ENCODE results near the gene SPECC1. TPM values are rescaled to one million over a fixed set of nuclear protein-coding genes. Genes with fewer than 3 reads are reported as not detected.

The SPECC1 gene
- total RNA-seq, 1 experiment from 2014 or later, result 43.5 TPM

GRCh38 chr17:20123209-20123608 lies 114.0 kb downstream of the SPECC1 start:
- DNase-seq (ENCODE audit: low read depth, low spot score), result no peak
- ChIA-PET RAD21 (ENCODE audit: low non-redundant PET in 1 of 2, low total read pairs in 2 of 2, uncharacterized antibody in 2 of 2, unreplicated experiment in 2 of 2) (no interaction called here), CTCF (no interaction called here), POLR2A (no interaction called here)
- H3K4me1 ChIP-seq (ENCODE audit: control insufficient read depth in 1 of 2, insufficient read depth in 2 of 2, low read length in 2 of 2), result peaks cover 3 to 5% of the 10 kb centered on the region in 2 experiments; a peak in 2 of 4 replicates
- no peak overlapping the region for H3K27ac ChIP-seq (ENCODE audit: low read depth, low read length)
- intact Hi-C loops (cut with micrococcal nuclease), result no loop called here
- no peaks in the 10 kb centered on the region for H3K9me2 ChIP-seq (ENCODE audit: insufficient read depth)
- H3K27me3 ChIP-seq (ENCODE audit: insufficient read depth, low read length), result no peaks in the 10 kb centered on the region
- no peak for ATAC-seq
- H3K9ac ChIP-seq (ENCODE audit: low read length), result no peak overlapping the region
- TF ChIP-seq RAD21 (IDR thresholded peaks at IDR 0.05; ENCODE audit: low read depth) (no peak), EZH2 (IDR thresholded peaks at IDR 0.05) (no peak), SRF (IDR thresholded peaks at IDR 0.05; ENCODE audit: low read depth) (no peak), ZNF274 (IDR thresholded peaks at IDR 0.05; ENCODE audit: low read depth, low read length) (no peak), CBX3 (IDR thresholded peaks at IDR 0.05; ENCODE audit: low read depth) (no peak), TCF7L2 (IDR thresholded peaks at IDR 0.05; ENCODE audit: borderline replicate concordance, extremely low read depth, insufficient read depth, insufficient read length) (no peak), CTCF (IDR thresholded peaks at IDR 0.05 in 2 of 3, conservative IDR thresholded peaks at IDR 0.05 in 1 of 3; ENCODE audit: borderline replicate concordance in 1 of 3, insufficient read depth in 1 of 3, low read depth in 2 of 3, low read length in 2 of 3) (no peak)
- no peak overlapping the region for H3K4me2 ChIP-seq (ENCODE audit: low read length)
- H3K4me3 ChIP-seq (replicated peaks in 1 of 2; ENCODE audit: low read depth in 1 of 2, low read length in 2 of 2), result no peak overlapping the region
- no peak overlapping the region for H2AFZ ChIP-seq (ENCODE audit: low read depth, low read length, poor library complexity, severe bottlenecking)
- no peaks in the 10 kb centered on the region for H3K79me2 ChIP-seq (ENCODE audit: insufficient read depth, low read length)
- no peaks in the 10 kb centered on the region for H3K9me3 ChIP-seq (ENCODE audit: control insufficient read depth in 1 of 2, insufficient read depth in 1 of 2, low read depth in 1 of 2, low read length in 2 of 2)
- no peaks in the 10 kb centered on the region for H3K36me3 ChIP-seq (ENCODE audit: control insufficient read depth in 1 of 2, insufficient read depth in 2 of 2, low read length in 2 of 2)
- no TSS peak for BruUV-seq (replicated peaks)
- H4K20me1 ChIP-seq (ENCODE audit: insufficient read depth), result no peaks in the 10 kb centered on the region

GRCh38 chr17:20125724-20126123 lies 116.6 kb downstream of the SPECC1 start:
- H3K79me2 ChIP-seq (ENCODE audit: insufficient read depth, low read length), result no peaks in the 10 kb centered on the region
- no peaks in the 10 kb centered on the region for H3K9me3 ChIP-seq (ENCODE audit: control insufficient read depth in 1 of 2, insufficient read depth in 1 of 2, low read depth in 1 of 2, low read length in 2 of 2)
- POLR2A ChIA-PET, result no interaction called here
- no peak for DNase-seq (ENCODE audit: low read depth, low spot score)
- H3K27ac ChIP-seq (ENCODE audit: low read depth, low read length), result no peak overlapping the region
- no peak overlapping the region for H3K9ac ChIP-seq (ENCODE audit: low read length)
- no peak overlapping the region for H3K4me2 ChIP-seq (ENCODE audit: low read length)
- no peak overlapping the region for H2AFZ ChIP-seq (ENCODE audit: low read depth, low read length, poor library complexity, severe bottlenecking)
- H3K4me3 ChIP-seq (replicated peaks in 1 of 2; ENCODE audit: low read depth in 1 of 2, low read length in 2 of 2), result no peak overlapping the region
- no peaks in the 10 kb centered on the region for H4K20me1 ChIP-seq (ENCODE audit: insufficient read depth)
- intact Hi-C loops (cut with micrococcal nuclease), result no loop called here
- H3K36me3 ChIP-seq (ENCODE audit: control insufficient read depth in 1 of 2, insufficient read depth in 2 of 2, low read length in 2 of 2), result no peaks in the 10 kb centered on the region
- no peak for ATAC-seq
- no peaks in the 10 kb centered on the region for H3K9me2 ChIP-seq (ENCODE audit: insufficient read depth)
- H3K4me1 ChIP-seq (ENCODE audit: control insufficient read depth in 1 of 2, insufficient read depth in 2 of 2, low read length in 2 of 2), result peaks cover 3 to 5% of the 10 kb centered on the region in 2 experiments; a peak in 2 of 4 replicates
- H3K27me3 ChIP-seq (ENCODE audit: insufficient read depth, low read length), result no peaks in the 10 kb centered on the region
- RAD21 ChIA-PET (ENCODE audit: low non-redundant PET in 1 of 2, low total read pairs in 2 of 2, uncharacterized antibody in 2 of 2, unreplicated experiment in 2 of 2), result no interaction called here
- no TSS peak for BruUV-seq (replicated peaks)
- CTCF ChIA-PET, result no interaction called here
- TF ChIP-seq EZH2 (IDR thresholded peaks at IDR 0.05) (no peak), JUND (IDR thresholded peaks at IDR 0.05) (no peak), POLR2AphosphoS5 (IDR thresholded peaks at IDR 0.05; ENCODE audit: low read depth, low read length) (no peak), SRF (IDR thresholded peaks at IDR 0.05; ENCODE audit: low read depth) (no peak), CTCF (IDR thresholded peaks at IDR 0.05 in 2 of 3, conservative IDR thresholded peaks at IDR 0.05 in 1 of 3; ENCODE audit: borderline replicate concordance in 1 of 3, insufficient read depth in 1 of 3, low read depth in 2 of 3, low read length in 2 of 3) (no peak), YY1 (IDR thresholded peaks at IDR 0.05; ENCODE audit: extremely low read depth, insufficient replicate concordance, low read depth, low read length) (no peak), ELF1 (IDR thresholded peaks at IDR 0.05; ENCODE audit: borderline replicate concordance, low read depth) (no peak), ATF3 (IDR thresholded peaks at IDR 0.05) (no peak), CBX3 (IDR thresholded peaks at IDR 0.05; ENCODE audit: low read depth) (no peak), ZNF274 (IDR thresholded peaks at IDR 0.05; ENCODE audit: low read depth, low read length) (no peak)
- TF ChIP-seq, protein P1, sequence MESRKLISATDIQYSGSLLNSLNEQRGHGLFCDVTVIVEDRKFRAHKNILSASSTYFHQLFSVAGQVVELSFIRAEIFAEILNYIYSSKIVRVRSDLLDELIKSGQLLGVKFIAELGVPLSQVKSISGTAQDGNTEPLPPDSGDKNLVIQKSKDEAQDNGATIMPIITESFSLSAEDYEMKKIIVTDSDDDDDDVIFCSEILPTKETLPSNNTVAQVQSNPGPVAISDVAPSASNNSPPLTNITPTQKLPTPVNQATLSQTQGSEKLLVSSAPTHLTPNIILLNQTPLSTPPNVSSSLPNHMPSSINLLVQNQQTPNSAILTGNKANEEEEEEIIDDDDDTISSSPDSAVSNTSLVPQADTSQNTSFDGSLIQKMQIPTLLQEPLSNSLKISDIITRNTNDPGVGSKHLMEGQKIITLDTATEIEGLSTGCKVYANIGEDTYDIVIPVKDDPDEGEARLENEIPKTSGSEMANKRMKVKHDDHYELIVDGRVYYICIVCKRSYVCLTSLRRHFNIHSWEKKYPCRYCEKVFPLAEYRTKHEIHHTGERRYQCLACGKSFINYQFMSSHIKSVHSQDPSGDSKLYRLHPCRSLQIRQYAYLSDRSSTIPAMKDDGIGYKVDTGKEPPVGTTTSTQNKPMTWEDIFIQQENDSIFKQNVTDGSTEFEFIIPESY (IDR thresholded peaks at IDR 0.05; ENCODE audit: extremely low read depth, insufficient replicate concordance, low read length), result no peak

Data from HCT116 (cell line).